Measurements from ENCODE around the gene LRRC4C. TPM values are rescaled to one million over a fixed set of nuclear protein-coding genes. Genes with fewer than 3 reads are reported as not detected.

LRRC4C gene
- total RNA-seq, 1 donor from 2014 or later = 2.7 TPM

GRCh38 chr11:40338062-40338461 lies 1121.4 kb downstream of the LRRC4C start:
- no peak overlapping the region for H3K4me3 Mint-ChIP-seq
- Histone ChIP-seq H3K4me1 (no peaks in the 10 kb centered on the region), H3K9me3 (ENCODE audit: low read depth) (no peaks in the 10 kb centered on the region), H3K27me3 (no peaks in the 10 kb centered on the region), H4K20me1 (ENCODE audit: low read depth) (no peaks in the 10 kb centered on the region), H2AFZ (replicated peaks) (no peak overlapping the region), H3F3A (ENCODE audit: low read depth) (no peaks in the 10 kb centered on the region), H3K4me2 (no peak overlapping the region), H3K27ac (no peak overlapping the region), H3K79me2 (ENCODE audit: low read depth) (no peaks in the 10 kb centered on the region), H3K9ac (no peak overlapping the region), H3K36me3 (no peaks in the 10 kb centered on the region), H3K4me3 (no peak overlapping the region)
- H3K4me1 Mint-ChIP-seq = peaks cover 3% of the 10 kb centered on the region
- no peak for TF ChIP-seq EZH2phosphoT487 (IDR thresholded peaks at IDR 0.05)
- no peak for TF ChIP-seq EZH2 (IDR thresholded peaks at IDR 0.05)
- no peak for TF ChIP-seq CTCF (IDR thresholded peaks at IDR 0.05)
- H3K27ac Mint-ChIP-seq = no peak overlapping the region
- H3K27me3 Mint-ChIP-seq (ENCODE audit: insufficient read depth, low read depth) = no peaks in the 10 kb centered on the region
- peaks cover 4% of the 10 kb centered on the region for H3K9me3 Mint-ChIP-seq
- H3K36me3 Mint-ChIP-seq = no peaks in the 10 kb centered on the region
- no peak for DNase-seq (ENCODE audit: low spot score)

- Histone ChIP-seq H3K9me3 (ENCODE audit: low read depth) (no peaks in the 10 kb centered on the region), H3K4me3 (no peak overlapping the region), H3K79me2 (ENCODE audit: low read depth) (no peaks in the 10 kb centered on the region), H3K4me2 (no peak overlapping the region), H3K9ac (no peak overlapping the region), H3K4me1 (no peaks in the 10 kb centered on the region), H3K36me3 (no peaks in the 10 kb centered on the region), H4K20me1 (ENCODE audit: low read depth) (no peaks in the 10 kb centered on the region), H2AFZ (replicated peaks) (no peak overlapping the region), H3K27ac (no peak overlapping the region), H3F3A (ENCODE audit: low read depth) (no peaks in the 10 kb centered on the region), H3K27me3 (no peaks in the 10 kb centered on the region)
- Mint-ChIP-seq H3K27ac (no peak overlapping the region), H3K36me3 (no peaks in the 10 kb centered on the region), H3K4me1 (peaks cover 3% of the 10 kb centered on the region), H3K27me3 (ENCODE audit: insufficient read depth, low read depth) (no peaks in the 10 kb centered on the region), H3K9me3 (peaks cover 4% of the 10 kb centered on the region), H3K4me3 (no peak overlapping the region)
- DNase-seq (ENCODE audit: low spot score) = no peak
- TF ChIP-seq CTCF (IDR thresholded peaks at IDR 0.05) = no peak
- no peak for TF ChIP-seq EZH2phosphoT487 (IDR thresholded peaks at IDR 0.05)
- TF ChIP-seq EZH2 (IDR thresholded peaks at IDR 0.05) = no peak
Measured at GRCh38 chr11:40337118-40337517, 1122.3 kb downstream of the LRRC4C start.

GRCh38 chr11:40328890-40329614 lies 1130.4 kb downstream of the LRRC4C start:
- Histone ChIP-seq H3K9me3 (ENCODE audit: low read depth) (no peaks in the 10 kb centered on the region), H3K27me3 (no peaks in the 10 kb centered on the region), H3K27ac (no peak overlapping the region), H3K9ac (no peak overlapping the region), H3K79me2 (ENCODE audit: low read depth) (no peaks in the 10 kb centered on the region), H3K36me3 (no peaks in the 10 kb centered on the region), H3K4me1 (no peaks in the 10 kb centered on the region), H4K20me1 (ENCODE audit: low read depth) (no peaks in the 10 kb centered on the region), H3K4me3 (no peak overlapping the region), H3F3A (ENCODE audit: low read depth) (no peaks in the 10 kb centered on the region), H2AFZ (replicated peaks) (no peak overlapping the region), H3K4me2 (no peak overlapping the region)
- Mint-ChIP-seq H3K4me3 (no peak overlapping the region), H3K27me3 (ENCODE audit: insufficient read depth, low read depth) (peaks cover 2% of the 10 kb centered on the region), H3K27ac (no peak overlapping the region), H3K9me3 (no peaks in the 10 kb centered on the region), H3K36me3 (no peaks in the 10 kb centered on the region), H3K4me1 (peaks cover 2% of the 10 kb centered on the region)
- no peak for TF ChIP-seq EZH2 (IDR thresholded peaks at IDR 0.05)
- TF ChIP-seq EZH2phosphoT487 (IDR thresholded peaks at IDR 0.05) = no peak
- TF ChIP-seq CTCF (IDR thresholded peaks at IDR 0.05) = no peak
- DNase-seq (ENCODE audit: low spot score) = no peak
